HG02973 (cell line): ENCODE measurements around the gene YTHDF2.

Experiments
- ATAC-seq: cut with Tn5 transposase; IDR thresholded peaks from one replicate; pipeline ENCODE4 v1.9.1; 2021; ENCODE audit warnings: moderate library complexity; ENCODE audit not compliant: unreplicated experiment

The YTHDF2 gene

DNA sequence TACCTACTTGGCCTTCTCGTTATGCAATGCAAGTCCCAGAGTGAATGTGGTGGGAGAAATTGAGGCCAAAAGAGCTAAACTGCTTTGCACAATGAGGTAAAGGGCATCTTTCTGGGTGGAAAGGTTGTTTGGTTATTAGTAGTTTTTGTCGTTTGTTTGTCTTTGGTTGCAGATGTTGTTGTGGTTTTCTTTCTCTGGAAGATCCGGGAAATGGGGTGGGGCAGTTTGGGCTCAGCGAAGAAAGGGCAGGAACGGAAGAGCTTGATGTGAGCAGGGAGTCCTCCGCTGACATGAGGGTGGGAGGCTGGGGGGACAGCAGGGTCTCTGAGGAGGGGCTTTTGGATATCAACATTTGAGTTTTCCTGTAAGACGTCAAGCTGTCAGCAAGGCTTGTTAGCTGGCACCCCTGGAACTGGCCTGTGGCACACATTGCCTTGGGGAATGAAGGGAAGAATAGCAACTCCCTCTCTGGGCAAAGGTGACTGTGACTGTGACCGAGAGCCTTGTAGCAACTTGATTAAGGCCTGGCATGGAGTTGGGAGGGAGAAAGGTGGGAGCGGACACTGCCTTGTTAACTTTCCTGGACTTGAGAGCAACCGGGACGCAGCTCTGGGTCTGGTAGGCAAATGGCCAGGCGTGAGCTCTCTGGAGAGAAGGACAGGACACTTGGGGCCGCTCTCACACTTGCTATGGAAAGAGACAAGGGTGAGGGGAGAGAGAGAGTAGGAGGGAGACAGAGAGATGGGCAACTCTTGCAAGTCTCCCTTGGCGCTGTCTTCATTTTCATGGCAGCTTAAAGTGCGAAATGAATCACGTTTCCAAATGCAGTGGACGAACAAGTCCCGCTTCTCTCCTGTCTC, 59.8 kb downstream of the YTHDF2 start:
- no peak for ATAC-seq

- no peak for ATAC-seq
Observed at GRCh38 chr1:28800324-28800723, 63.6 kb downstream of the YTHDF2 start.

DNA sequence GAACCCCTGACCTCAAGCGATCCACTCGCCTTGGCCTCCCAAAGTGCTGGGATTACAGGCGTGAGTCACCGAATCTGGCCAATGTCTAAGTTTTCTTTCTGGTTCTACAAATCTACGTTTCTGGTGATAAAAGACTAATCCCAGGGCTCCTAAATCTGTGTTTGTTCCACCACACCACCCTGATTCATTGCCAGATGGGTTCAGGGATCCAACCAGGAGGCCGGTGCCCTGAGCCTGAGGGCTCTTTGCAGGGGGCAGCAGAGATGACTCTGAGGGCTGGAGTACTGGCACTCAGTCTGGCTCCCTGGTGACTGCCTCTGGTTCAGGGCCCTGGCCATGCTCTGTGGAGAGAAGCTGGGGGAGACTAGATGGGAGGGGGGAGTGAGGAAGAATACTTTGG, 64.7 kb downstream of the YTHDF2 start:
- ATAC-seq: no peak

- no peak for ATAC-seq
Observed at GRCh38 chr1:28803051-28803450, 66.3 kb downstream of the YTHDF2 start.

- no peak for ATAC-seq
Observed at GRCh38 chr1:28803662-28804061, 66.9 kb downstream of the YTHDF2 start.

DNA sequence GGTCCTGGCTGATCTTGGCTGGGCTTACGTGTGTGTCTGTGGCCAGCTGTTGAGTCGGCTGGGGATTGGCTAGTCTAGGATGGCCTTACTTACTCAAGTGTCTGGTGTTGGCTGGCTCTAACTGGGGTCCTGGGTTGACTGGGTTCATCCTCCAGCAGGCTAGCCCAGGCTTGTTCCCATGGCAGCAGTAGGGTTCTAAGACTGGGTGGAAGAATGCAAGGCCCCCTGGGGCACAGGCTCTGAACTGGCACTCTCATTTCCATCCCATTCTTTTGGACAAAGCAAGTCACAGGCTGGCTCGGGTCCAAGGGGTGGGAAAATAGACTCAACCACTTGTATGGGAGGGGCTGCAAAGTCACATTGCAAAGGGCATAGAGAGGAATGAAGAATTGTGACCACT, 67.3 kb downstream of the YTHDF2 start:
- ATAC-seq: no peak

DNA sequence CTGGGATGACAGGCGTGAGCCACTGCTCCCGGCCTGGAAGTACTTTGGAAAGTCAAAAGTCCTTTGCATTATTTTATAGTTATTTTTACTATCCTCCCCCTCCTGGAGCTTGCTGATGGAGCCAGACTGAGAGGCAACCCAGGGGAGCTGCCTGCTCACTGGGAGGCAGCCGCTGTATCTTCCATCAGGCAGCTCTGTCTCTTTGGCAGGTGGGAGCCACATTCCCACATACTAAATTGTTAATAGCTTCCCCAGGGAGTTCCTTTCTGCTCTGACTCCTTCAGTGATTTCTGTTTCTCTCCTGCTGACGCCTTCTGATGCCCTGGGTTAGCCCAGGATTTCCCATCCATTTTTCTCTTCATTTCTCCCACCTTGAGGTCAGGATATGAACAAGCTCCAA, 70.3 kb downstream of the YTHDF2 start:
- no peak for ATAC-seq

GRCh38 chr1:28807986-28808385, 71.2 kb downstream of the YTHDF2 start:
- ATAC-seq: no peak

DNA sequence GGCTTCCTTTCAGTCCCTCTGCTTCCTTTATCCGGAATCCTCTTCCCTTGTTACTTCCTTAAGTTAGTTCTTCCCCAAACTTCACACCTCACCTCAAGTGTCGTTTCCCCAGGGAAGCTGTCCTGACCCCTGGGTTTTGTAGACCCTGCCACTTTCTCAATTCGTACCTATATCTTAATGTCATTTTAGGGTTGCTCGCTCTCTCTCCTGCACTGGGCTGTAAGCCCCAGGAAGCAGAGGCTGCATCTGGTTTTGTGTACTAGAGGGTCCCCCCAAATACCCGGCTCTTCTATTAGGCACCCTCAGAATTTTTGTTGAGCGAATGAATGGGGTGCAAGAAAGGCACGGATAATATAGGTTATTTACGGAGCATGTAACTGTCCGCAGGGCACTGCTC, 74.6 kb downstream of the YTHDF2 start:
- ATAC-seq: no peak

DNA sequence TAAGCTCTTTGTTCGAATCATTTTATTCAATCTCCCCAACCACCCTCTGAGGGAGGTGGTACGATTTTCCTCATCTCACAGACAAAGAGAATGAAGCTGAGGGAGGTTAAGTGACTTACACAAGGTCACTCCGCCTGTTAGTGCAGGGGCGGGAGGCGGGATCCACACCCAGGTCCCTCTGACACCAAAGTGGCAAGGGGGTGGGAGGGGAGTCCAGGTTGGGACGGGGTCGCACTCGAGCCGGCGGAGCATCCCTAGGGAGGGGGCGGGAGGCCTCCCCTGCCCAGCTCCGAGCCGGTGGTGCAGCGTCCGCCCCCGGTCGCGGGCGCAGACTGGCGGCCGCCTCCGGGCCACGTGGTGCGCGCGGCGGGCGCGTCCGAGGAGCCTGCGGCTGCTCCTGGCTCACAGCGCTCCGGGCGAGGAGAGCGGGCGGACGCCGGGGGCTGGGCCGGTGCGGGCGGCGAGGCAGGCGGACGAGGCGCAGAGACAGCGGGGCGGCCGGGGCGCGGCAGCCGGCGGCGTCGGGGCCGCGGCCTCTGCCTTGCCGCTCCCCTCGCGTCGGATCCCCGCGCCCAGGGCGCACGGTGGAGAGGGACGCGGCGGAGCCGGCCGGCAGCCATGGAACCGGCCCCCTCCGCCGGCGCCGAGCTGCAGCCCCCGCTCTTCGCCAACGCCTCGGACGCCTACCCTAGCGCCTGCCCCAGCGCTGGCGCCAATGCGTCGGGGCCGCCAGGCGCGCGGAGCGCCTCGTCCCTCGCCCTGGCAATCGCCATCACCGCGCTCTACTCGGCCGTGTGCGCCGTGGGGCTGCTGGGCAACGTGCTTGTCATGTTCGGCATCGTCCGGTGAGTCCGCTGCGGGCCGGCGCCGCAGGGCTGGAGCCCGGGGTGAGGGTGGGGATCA, 75.3 kb downstream of the YTHDF2 start, which contains the start of gene OPRD1:
Gene OPRD1, plus strand, starts transcription at position 405 of the 903 bp plus-strand sequence. Its CDS starts 214 bp downstream, at position 619.
- ATAC-seq: no peak

GRCh38 chr1:28812669-28813468, 76.1 kb downstream of the YTHDF2 start:
- no peak for ATAC-seq

DNA sequence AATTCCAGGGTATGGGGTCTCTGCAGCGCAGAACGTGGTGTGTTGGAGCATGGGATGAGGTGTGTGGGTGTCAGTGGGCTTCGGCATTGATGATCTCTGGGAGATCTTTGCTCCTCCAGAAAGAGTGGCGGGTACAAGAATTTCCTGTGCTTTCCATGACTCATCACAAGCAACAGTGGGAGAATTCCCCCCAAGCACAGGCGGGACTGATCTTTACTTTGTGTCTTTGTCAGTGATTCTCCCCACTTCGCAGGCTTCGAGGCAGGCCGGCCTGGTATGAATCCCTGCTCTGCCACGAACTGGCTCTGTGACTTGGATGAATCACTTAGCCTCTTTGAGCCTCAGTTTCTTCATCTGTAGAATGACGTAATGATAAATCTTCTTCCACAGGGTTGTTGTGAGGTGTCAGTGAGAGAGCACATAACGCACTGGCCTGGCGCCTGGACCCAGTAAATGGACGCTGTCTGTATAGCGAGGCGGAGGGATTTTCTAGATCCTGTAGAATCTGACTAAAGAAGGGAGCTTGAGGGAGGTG, 77.3 kb downstream of the YTHDF2 start:
- no peak for ATAC-seq

- no peak for ATAC-seq
Observed at GRCh38 chr1:28815533-28816185, 78.9 kb downstream of the YTHDF2 start.

DNA sequence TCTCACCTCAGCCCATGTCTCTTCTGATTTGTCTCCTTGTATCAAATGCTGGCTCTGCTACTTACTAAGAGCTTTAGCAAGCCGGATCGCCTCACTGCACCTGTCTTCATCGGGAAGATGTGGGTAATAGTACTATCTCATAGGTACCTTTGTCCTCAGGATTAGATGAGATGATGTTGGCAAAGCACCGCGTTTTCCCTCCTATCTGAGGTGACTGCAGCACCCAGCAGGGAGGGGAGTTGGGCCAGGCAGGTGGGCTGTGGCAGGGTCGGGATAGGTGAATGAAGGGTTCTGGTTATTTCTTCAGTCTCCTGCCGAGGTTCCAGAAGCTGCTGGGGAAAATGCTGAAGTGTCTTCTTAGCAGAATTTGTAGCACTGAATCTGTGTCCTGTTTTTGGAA, 80.4 kb downstream of the YTHDF2 start:
- ATAC-seq: no peak

GRCh38 chr1:28819020-28819419, 82.3 kb downstream of the YTHDF2 start:
- ATAC-seq: no peak
